ENCODE data around the gene NPHP4.

The NPHP4 gene

GRCh38 chr1:5969168-5969567 is 23.1 kb downstream of the NPHP4 start:
- no peak for DNase-seq

- no peak for DNase-seq
Measured at GRCh38 chr1:5968161-5968736, 24.0 kb downstream of the NPHP4 start.

DNA sequence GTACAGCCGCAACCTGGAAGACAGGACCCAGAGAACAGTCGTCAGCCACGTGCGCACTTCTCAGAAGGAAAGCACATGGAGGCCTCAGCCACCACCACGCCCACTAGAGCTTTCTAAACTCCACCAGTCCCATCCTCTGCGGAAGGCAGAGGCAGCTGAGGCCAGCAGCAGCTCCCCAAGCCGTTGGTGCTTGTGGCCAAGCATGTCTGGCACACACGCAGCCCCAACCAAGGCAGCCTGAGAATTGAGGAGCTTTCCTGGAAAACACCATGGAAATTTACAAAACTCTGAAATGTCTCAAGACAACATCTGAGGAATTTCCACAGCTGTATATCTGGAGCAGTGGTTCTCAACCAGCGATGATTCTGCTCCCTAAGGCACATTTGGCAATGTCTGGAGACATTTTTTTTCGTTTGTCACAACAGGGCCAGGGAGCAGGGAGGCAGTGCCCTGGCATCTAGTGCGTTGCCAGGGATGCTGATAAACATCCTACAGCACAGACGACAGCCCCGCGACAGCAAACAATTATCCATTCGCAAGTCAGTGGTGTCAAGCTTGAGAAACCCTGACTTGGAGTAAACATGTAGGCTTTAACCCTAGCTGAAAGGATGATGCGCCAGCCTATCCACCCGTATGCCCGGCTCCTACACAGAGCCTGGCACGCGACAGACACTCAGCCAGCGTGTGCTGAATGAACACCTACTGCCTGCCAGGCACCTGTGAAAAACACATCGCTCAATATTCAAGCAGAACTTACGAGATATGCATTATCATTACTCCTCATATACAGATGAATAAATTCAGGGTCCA is 24.7 kb downstream of the NPHP4 start:
- DNase-seq, result no peak

GRCh38 chr1:5966543-5967205 is 25.6 kb downstream of the NPHP4 start:
- DNase-seq, result no peak

DNA sequence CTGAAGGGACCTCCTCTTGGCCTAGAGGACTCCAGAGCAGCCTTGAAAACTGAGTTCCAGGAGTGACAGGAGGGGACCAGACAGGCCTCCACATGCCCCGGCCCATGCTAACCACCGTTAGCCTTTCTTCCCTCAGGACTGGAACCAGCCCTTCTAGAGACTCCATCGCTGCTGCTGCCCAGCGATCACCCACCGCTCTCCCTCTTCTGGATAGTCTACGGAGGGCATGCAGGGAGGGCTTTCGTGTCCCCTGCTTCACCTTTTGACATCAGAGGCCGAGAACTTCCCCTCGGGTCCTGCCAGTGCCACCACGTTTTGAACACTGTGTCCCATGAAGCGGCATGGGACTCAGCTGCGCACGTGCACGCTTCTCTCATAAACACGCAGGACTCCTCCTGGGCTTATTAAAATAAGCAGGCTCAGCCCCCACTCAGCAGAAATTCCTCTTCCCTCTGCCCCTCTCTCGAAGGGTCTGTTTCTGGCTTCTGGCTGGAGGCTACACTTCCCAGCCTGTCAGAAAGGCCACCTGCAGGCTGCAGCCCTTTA is 26.6 kb downstream of the NPHP4 start:
- DNase-seq, result no peak

DNA sequence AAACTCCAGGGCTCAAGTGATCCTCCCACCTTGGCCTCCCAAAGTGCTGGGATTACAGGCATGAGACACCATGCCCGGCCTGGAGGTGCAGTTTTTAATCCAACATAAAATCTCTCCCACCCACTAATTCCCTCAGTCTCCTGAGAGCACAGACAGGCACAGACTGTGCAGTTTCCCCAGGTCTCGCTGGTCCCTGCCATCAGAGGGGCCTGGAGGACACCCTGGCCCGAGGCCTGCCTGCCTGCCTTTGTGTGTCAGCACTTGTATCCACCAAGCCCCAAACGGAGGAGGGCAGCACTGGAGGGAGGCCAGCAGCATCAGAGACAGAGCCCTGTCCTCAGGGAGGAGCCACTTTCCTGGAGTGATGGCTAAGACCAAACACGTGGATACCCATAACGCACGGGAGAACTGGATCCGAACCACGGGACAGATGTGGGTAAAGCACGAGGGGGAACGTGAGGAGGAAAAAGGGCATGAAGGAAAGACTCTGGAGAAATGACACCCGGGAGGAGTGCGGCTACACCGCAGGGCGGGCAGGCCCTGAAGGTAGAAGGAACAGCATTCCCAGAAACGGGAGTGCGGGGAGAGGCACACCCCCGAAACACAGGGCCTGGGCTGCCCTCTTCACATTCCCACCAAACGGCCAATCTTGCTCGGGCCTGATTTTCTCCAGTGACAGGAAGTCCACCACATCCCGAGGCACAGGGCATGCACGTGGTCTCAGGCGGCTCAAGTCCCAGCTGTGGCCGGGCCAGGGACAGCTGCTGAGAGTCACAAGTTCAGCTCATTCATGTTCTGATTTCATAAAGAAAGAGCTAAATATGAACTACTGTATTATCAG is 29.7 kb downstream of the NPHP4 start:
- no peak for DNase-seq

GRCh38 chr1:5961601-5962000 is 30.6 kb downstream of the NPHP4 start:
- no peak for DNase-seq

DNA sequence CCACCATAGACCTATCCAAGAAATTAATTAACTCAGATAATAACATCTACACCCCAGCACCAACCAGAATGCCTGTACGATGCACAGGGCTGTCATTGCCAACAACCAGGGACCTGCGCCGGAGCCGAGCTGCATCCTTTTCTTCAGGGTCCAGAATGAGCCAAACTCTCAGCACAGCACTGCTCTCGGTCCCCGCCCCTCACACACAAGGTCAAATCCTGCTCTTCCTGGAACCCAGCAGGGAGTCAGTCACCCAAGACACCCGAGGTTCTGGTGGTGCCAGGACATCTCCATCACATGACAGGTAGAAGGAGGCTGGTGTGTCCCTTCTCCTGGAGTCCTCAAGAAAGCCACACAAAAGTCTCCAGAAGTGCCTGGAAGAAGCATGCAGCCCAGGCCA is 31.9 kb downstream of the NPHP4 start:
- DNase-seq, result no peak

DNA sequence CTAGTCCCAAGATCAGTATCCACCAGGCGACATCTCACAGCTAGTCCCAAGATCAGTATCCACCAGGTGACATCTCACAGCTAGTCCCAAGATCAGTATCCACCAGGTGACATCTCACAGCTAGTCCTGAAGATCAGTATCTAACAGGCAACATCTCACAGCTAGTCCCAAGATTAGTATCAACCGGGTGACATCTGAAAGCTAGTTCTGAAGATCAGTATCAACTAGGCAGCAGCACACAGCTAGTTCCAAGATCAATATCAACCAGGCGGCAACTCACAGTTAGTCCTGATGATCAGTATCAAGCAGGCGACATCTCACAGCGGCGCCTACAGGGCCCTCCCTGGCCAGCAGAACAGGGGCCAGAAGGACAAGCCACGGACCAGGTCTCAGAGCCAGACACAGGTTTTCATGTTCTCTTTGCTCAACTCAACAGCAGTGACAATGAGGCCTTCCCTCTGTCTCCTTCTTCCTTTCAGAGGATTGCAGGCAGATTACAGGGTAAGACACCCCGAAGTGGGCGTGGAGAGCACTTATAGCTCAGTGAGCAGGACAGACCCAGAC is 32.5 kb downstream of the NPHP4 start:
- DNase-seq, result no peak

DNA sequence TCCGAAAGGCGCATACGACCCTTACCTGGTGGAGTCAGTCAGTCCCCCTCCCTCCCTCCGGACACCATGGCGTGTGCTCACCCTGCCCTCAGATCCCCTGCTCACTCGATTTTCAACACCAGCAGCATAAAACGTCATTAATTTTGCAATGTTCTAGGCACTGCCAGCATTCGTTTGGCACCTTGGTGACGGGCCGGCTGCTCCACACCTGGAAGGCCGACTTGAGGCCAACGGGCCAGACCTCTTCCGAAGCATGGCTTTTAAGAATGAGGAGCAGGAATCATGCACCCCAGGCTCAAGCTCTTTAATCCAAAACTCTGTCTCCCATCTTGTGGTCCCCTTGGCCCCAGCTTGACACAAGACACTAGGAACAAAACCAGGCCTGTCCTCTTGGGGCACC is 33.1 kb downstream of the NPHP4 start:
- no peak for DNase-seq

GRCh38 chr1:5956022-5956830 is 36.0 kb downstream of the NPHP4 start:
- no peak for DNase-seq

DNA sequence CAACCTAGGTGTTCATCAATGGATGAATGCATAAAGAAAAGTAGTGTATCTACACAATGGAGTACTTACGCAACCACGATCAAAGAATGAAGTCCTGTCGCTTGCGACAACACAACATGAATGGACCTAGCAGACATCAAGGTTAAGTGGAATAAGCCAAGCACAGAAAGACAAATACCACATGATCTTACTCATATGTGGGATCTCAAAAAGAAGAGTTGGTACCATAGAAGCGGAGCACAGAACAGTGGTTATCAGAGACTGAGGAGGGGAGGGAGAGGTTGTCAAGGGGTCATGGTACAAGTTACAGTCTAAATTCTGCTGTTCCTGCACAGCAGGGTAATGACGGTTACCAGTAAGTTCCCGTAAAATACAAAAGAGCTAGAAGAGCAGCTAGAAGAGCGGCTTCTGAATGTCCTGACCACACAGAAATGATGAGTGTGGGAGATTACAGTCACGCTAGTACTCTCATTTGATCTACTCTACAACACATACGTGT is 36.7 kb downstream of the NPHP4 start:
- DNase-seq, result no peak

GRCh38 chr1:5954964-5955363 is 37.3 kb downstream of the NPHP4 start:
- no peak for DNase-seq

GRCh38 chr1:5953386-5953785 is 38.8 kb downstream of the NPHP4 start:
- no peak for DNase-seq

DNA sequence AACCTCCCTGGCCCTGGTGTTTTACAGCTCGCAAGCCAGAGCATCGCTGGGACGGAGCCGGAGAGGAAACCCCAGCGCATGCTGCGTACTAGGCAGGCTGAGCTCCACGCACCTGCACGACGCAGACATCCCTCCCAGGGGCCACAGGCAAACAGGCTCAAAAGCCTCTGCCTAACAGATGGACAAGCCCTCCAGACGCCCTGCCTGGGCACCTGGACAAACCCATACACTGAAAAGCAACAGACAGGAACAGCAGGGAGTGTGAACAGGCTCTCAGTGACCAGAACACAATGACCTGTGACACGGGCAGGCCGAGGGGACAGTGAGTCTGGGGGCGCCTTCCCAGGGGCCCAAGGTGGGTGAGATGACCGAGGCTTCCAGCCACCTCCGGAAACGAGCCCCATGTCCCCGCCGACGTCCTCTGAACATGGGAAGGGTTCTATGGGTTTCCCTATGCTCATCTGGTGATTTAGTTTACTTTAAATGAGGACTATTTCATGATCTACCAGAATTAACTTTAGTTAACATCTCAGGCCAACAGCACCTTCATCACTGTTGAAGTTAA is 40.3 kb downstream of the NPHP4 start:
- DNase-seq, result no peak

DNA sequence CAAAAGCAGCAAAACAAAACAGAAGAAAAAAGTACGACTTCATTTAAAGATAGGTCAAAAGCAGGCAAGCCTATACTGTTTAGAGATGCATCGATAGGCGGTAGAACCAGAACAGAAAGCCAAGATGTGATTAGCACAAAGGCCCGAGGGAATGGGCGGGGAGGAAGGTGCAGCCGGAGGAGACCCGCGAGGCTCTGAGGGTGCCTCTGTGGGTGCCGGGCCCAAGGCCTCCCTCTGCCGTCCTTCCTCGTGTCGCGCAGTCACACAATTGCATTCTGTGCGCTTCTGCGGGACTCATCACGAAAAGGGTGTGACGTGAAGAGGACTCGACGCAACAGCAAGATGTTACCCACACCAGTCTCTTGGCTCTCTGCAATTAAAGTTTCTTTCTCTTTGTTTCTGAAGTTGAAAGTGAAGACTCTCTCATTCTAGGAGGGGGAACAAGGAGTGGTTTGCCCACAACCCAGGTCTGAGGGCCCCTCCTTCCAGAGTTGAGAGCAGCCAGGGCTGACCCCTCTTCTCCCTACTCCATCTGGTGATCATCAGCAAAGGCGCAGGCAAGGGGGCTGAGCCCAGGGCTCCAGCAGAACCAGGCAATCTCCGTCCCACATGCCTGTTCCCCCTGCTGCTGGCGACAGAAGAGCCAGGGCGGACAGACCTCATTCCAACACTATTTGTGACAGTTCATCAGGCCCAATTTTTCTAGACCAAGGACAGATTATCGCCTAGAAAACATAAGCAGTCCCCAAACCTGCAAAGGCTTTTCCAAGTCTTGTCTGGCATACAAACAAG is 41.0 kb downstream of the NPHP4 start:
- DNase-seq, result no peak

DNA sequence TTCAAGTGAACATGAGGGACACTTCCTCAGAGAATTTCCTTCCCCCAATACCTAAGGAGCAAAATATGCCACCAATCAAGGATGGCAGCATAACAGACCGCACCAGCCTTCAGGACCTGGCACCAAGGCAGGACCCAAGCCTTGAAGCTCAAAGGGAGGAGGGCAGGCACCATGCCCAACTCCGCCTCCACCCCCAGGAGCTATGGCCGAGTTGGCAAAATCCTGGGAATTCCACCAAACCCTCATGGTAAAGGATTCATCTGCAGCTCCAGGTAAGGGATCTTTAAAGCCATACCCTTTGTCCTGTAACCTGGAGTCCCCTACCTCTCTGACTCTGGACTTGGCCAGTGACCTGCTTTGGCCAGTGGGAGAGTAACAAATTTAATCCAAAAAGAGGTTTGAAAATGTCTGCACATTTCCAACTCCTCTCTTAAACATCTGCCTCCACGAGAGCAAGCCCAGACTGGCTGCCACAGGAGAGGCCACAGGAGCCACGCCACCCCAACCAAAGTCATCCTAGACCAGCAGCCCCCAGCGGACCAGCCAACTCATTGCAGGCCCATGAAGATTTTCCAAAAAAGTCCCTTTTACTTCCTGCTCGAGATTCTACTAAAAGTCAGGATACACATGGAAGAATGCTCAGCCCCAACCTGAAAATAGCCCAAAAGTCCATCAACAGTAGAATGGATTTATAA is 41.9 kb downstream of the NPHP4 start:
- DNase-seq, result no peak

DNA sequence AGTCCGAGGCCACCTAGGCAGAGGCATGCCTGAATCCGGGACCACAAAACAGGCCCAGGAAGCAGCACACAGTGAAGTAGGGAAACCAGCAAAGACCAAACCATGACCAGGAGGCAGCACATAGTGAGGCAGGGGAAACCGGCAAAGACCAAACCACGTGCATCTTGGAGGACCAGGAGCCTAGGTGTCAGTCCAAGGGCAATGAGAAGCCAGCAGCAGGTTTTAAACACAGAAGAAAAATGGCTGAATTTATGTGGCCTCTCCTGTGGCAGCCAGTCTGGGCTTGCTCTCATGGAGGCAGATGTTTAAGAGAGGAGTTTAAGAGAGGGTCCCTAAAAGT is 42.5 kb downstream of the NPHP4 start:
- no peak for DNase-seq

GRCh38 chr1:5949085-5949760 is 43.0 kb downstream of the NPHP4 start:
- DNase-seq, result no peak
